K562 (cell line): ENCODE measurements around the gene NEURL1. TPM values are rescaled to one million over a fixed set of nuclear protein-coding genes. Genes with fewer than 3 reads are reported as not detected.

ENCODE experiments used
- ATF6 ChIP-seq: sonication (generic); formaldehyde crosslinking; IDR thresholded peaks from 2 replicates; pipeline ENCODE4 v1.4.0; 2020; ENCODE audit warnings: mild to moderate bottlenecking, missing genetic modification reagents
- MNT ChIP-seq, 2 experiments: fragments of 450-650 bp; conservative IDR thresholded peaks; 2 replicates each; pipeline ENCODE4 v1.6.1; 2017; ENCODE audit warnings: mild to moderate bottlenecking in 2 of 2, moderate library complexity in 2 of 2
- PRDM10 ChIP-seq: fragments of 450-650 bp; IDR thresholded peaks from 2 replicates; pipeline ENCODE4 v1.6.1; 2018; ENCODE audit not compliant: partially characterized antibody
- ZMIZ1 ChIP-seq, 2 experiments: fragments of 150-350 bp in 1 of 2; IDR thresholded peaks; 2 replicates each; pipeline ENCODE4 v1.6.1; 2012 to 2016; ENCODE audit warnings: low read depth in 2 of 2, low read length in 2 of 2, mild to moderate bottlenecking in 1 of 2, moderate library complexity in 1 of 2
- polyA plus RNA-seq, 8 experiments: library from polyadenylated mRNA; depleted of rRNA in 4 of 8; stranded (reverse) in 5 of 8; unstranded in 3 of 8; fragments of >200 nt; fragmentation: Nextera tagmentation in 2 of 8; fragmentation: Illumina TruSeq in 1 of 8; extraction: Ambion mirVana in 2 of 8; extraction: Trizol in 1 of 8; gene quantifications; 2 replicates each; pipeline versions ENCODE4 v1.2.1 to v1.2.3, GENCODE V29; 2011 to 2014; ENCODE audit warnings: inconsistent platforms in 1 of 8, missing spikeins in 1 of 8
- total RNA-seq, 7 experiments: library from RNA; depleted of rRNA in 6 of 7; stranded (reverse); fragments of >200 nt in 6 of 7; fragmentation: Illumina TruSeq in 2 of 7; extraction: Trizol in 2 of 7; gene quantifications; 2 replicates each; pipeline versions ENCODE4 v1.2.1 to v1.2.3, GENCODE V29; 2011 to 2021; ENCODE audit warnings: low replicate concordance in 1 of 7

The NEURL1 gene
- total and polyA plus RNA-seq, 9 of the 15 experiments (the other 6 are each of a cell fraction or from before 2014, with no cell fraction given): 0.01 to 0.45 (median 0.16) TPM; not detected in 5

- no peak for TF ChIP-seq ZMIZ1 (IDR thresholded peaks at IDR 0.05; ENCODE audit: low read depth in 2 of 2, low read length in 2 of 2)
- 0 out of 4 replicates have a peak, but pooled peaks of 1 of the 2 experiments have one; percentile 35 for TF ChIP-seq MNT (conservative IDR thresholded peaks at IDR 0.05)
- no peak for TF ChIP-seq ATF6 (CRISPR knock-in tag)
- no peak for TF ChIP-seq PRDM10
Observed at GRCh38 chr10:103612462-103613365, 119.2 kb downstream of the NEURL1 start (continued).
